GM19324 (cell line): ENCODE results near the gene TBC1D24.
"Not testable (repeated sequence)": the region's sequence is repeated elsewhere in the genome, so short reads cannot be mapped to it uniquely, and the experiment has no call there.

Experiments used
- ATAC-seq: cut with Tn5 transposase; IDR thresholded peaks from one replicate; pipeline ENCODE4 v1.9.1; 2021; ENCODE audit warnings: mild to moderate bottlenecking, moderate library complexity; ENCODE audit not compliant: unreplicated experiment, low FRiP score

Gene TBC1D24

GRCh38 chr16:2554709-2555425, 79.9 kb downstream of the TBC1D24 start:
- ATAC-seq, result not testable (repeated sequence)
